Amygdala (tissue), 56 donors: ENCODE results near the gene ITGA8.
"Not testable (repeated sequence)": the region's sequence is repeated elsewhere in the genome, so short reads cannot be mapped to it uniquely, and the experiment has no call there.

Experiments
- DNase-seq, 56 donors: peaks; one replicate each; lab custom pipeline; 2025; lab: John Stamatoyannopoulos, UW

ITGA8 gene

GRCh38 chr10:15719899-15720634 lies at the start of gene ITGA8:
ITGA8 (minus strand) TSS chr10:15719922; CDS start chr10:15719771, 151 bp downstream.
- DNase-seq = peak in 2 of 56 donors; percentile 20 to 31

- no peak for DNase-seq
Measured at GRCh38 chr10:15764892-15765454, 45.3 kb upstream of the ITGA8 start.

GRCh38 chr10:15763006-15763405 lies 43.3 kb upstream of the ITGA8 start:
- no peak for DNase-seq

- not testable (repeated sequence) for DNase-seq
Measured at GRCh38 chr10:15762239-15762638, 42.5 kb upstream of the ITGA8 start.

- not testable (repeated sequence) for DNase-seq
Measured at GRCh38 chr10:15761224-15761623, 41.5 kb upstream of the ITGA8 start.

- DNase-seq = no peak
Measured at GRCh38 chr10:15760681-15761080, 41.0 kb upstream of the ITGA8 start.

GRCh38 chr10:15759265-15759664 lies 39.5 kb upstream of the ITGA8 start:
- DNase-seq = no peak

GRCh38 chr10:15758618-15759017 lies 38.9 kb upstream of the ITGA8 start:
- DNase-seq = no peak

GRCh38 chr10:15754937-15755336 lies 35.2 kb upstream of the ITGA8 start:
- no peak for DNase-seq

- DNase-seq = no peak
Measured at GRCh38 chr10:15751046-15751445, 31.3 kb upstream of the ITGA8 start.

- no peak for DNase-seq
Measured at GRCh38 chr10:15748126-15748525, 28.4 kb upstream of the ITGA8 start.

GRCh38 chr10:15747632-15748031 lies 27.9 kb upstream of the ITGA8 start:
- DNase-seq = no peak

- DNase-seq = no peak
Measured at GRCh38 chr10:15745751-15746150, 26.0 kb upstream of the ITGA8 start.

GRCh38 chr10:15744217-15744865 lies 24.6 kb upstream of the ITGA8 start:
- peak in 2 of 56 donors; percentile 14 to 45 for DNase-seq

GRCh38 chr10:15743443-15743842 lies 23.7 kb upstream of the ITGA8 start:
- no peak for DNase-seq

GRCh38 chr10:15742836-15743235 lies 23.1 kb upstream of the ITGA8 start:
- no peak for DNase-seq

GRCh38 chr10:15742102-15742501 lies 22.4 kb upstream of the ITGA8 start:
- DNase-seq = no peak

GRCh38 chr10:15741581-15741980 lies 21.9 kb upstream of the ITGA8 start:
- no peak for DNase-seq

GRCh38 chr10:15740261-15740660 lies 20.5 kb upstream of the ITGA8 start:
- DNase-seq = no peak

GRCh38 chr10:15739254-15739970 lies 19.7 kb upstream of the ITGA8 start:
- DNase-seq = no peak

- DNase-seq = no peak
Measured at GRCh38 chr10:15738270-15738925, 18.7 kb upstream of the ITGA8 start.
